GM23248 (cell line): ENCODE data around the gene NAT14. TPM values are rescaled to one million over a fixed set of nuclear protein-coding genes. Genes with fewer than 3 reads are reported as not detected.

Experiments used
- DNase-seq: peaks from one replicate; pipeline ENCODE4 v3.0.0-alpha.2; 2015
- H2AFZ ChIP-seq: fragments of 200-600 bp; sonication (generic); 2 replicates; pipeline ENCODE4 v1.6.1; 2016; ENCODE audit warnings: antibody characterized with exemption
- H3F3A ChIP-seq: fragments of 200-600 bp; sonication (generic); 2 replicates; pipeline ENCODE4 v1.6.1; 2016; ENCODE audit warnings: mild to moderate bottlenecking, antibody characterized with exemption, mixed run types; ENCODE audit not compliant: insufficient read depth
- H3K27ac ChIP-seq: fragments of 200-600 bp; sonication (generic); 2 replicates; pipeline ENCODE4 v1.5.1; 2016; ENCODE audit warnings: mild to moderate bottlenecking
- H3K27me3 ChIP-seq: fragments of 200-600 bp; sonication (generic); replicated peaks from 2 replicates; pipeline ENCODE4 v1.6.1; 2016; ENCODE audit warnings: mild to moderate bottlenecking; ENCODE audit not compliant: insufficient read depth
- H3K36me3 ChIP-seq: fragments of 200-600 bp; sonication (generic); 2 replicates; pipeline ENCODE4 v1.6.1; 2016; ENCODE audit warnings: low read depth, mild to moderate bottlenecking
- H3K4me1 ChIP-seq: fragments of 200-600 bp; sonication (generic); 2 replicates; pipeline ENCODE4 v1.6.1; 2016; ENCODE audit warnings: mild to moderate bottlenecking; ENCODE audit not compliant: insufficient read depth
- H3K4me2 ChIP-seq: fragments of 200-600 bp; sonication (generic); one replicate; pipeline ENCODE4 v1.6.1; 2016; ENCODE audit warnings: mild to moderate bottlenecking; ENCODE audit not compliant: unreplicated experiment
- H3K4me3 ChIP-seq: fragments of 200-600 bp; sonication (generic); 2 replicates; pipeline ENCODE4 v1.5.1; 2016; ENCODE audit warnings: mild to moderate bottlenecking
- H3K79me2 ChIP-seq: fragments of 200-600 bp; sonication (generic); 2 replicates; pipeline ENCODE4 v1.6.1; 2016; ENCODE audit warnings: mild to moderate bottlenecking; ENCODE audit not compliant: insufficient read depth
- H3K9ac ChIP-seq: fragments of 200-600 bp; sonication (generic); 2 replicates; pipeline ENCODE4 v1.6.1; 2016; ENCODE audit warnings: mild to moderate bottlenecking
- H3K9me2 ChIP-seq: fragments of 200-600 bp; sonication (generic); 2 replicates; pipeline ENCODE4 v1.6.1; 2016; ENCODE audit warnings: mixed run types, mild to moderate bottlenecking, moderate library complexity; ENCODE audit not compliant: insufficient read depth
- H3K9me3 ChIP-seq: fragments of 200-600 bp; sonication (generic); one replicate; pipeline ENCODE4 v1.6.1; 2017; ENCODE audit warnings: low read depth
- H4K20me1 ChIP-seq: fragments of 200-600 bp; sonication (generic); 2 replicates; pipeline ENCODE4 v1.6.0; 2016; ENCODE audit not compliant: insufficient read depth
- EZH2 ChIP-seq: fragments of 200-600 bp; sonication (generic); IDR thresholded peaks from 2 replicates; pipeline ENCODE4 v1.6.1; 2018; ENCODE audit warnings: antibody characterized with exemption, mild to moderate bottlenecking; ENCODE audit not compliant: insufficient read depth, poor library complexity, severe bottlenecking
- EZH2phosphoT487 ChIP-seq: fragments of 200-600 bp; sonication (generic); IDR thresholded peaks from 2 replicates; pipeline ENCODE4 v1.6.1; 2018; ENCODE audit warnings: antibody characterized with exemption, moderate library complexity, mild to moderate bottlenecking, low read depth; ENCODE audit not compliant: insufficient read depth
- WGBS, 2 experiments: methylation state at CpG; one replicate each; pipeline ENCODE4 v1.1.6; 2015 to 2017; ENCODE audit warnings: low lambda C conversion rate in 2 of 2, low coverage in 1 of 2; ENCODE audit errors: missing lambda C conversion rate in 2 of 2; 5-methylcytosine and 5-hydroxymethylcytosine counted together
- in situ Hi-C: fragments of 300-500 bp; cut with MboI; formaldehyde crosslinking; loops from 2 replicates; pipeline ENCODE4 v1.15.0; 2020
- polyA plus RNA-seq: library from polyadenylated mRNA; unstranded; fragments of >200 nt; fragmentation: Nextera tagmentation; extraction: Ambion mirVana; gene quantifications from 2 replicates; pipeline ENCODE4 v1.2.1, GENCODE V29; 2016
- total RNA-seq: library from RNA; depleted of rRNA; stranded (reverse); fragments of >200 nt; shearing (Covaris generic); gene quantifications from 2 replicates; pipeline ENCODE4 v1.2.3, GENCODE V29; 2014

Gene NAT14
- total and polyA plus RNA-seq, 2 experiments from 2014 or later, result 12.0 to 13.4 TPM

GRCh38 chr19:55443045-55443823 is 41.8 kb upstream of the NAT14 start, which contains the start of gene SHISA7:
TSS of gene SHISA7 (minus strand) at chr19:55443300. CDS start at chr19:55442863, 437 bp downstream.
- in situ Hi-C loops, result no loop called here
- no peaks in the 10 kb centered on the region for H3K79me2 ChIP-seq
- no peak within 1 kb of the TSS for H3K27ac ChIP-seq
- no peaks in the 10 kb centered on the region for H4K20me1 ChIP-seq
- H3K4me1 ChIP-seq, result no peaks in the 10 kb centered on the region
- peak; percentile 51 for TF ChIP-seq EZH2
- no peak for TF ChIP-seq EZH2phosphoT487
- 2 to 7% methylated on average over 19 to 43 of the region's 43 CpGs for WGBS, 2 experiments
- no peak within 1 kb of the TSS for H3K4me2 ChIP-seq
- no peaks in the 10 kb centered on the region for H3K9me3 ChIP-seq
- H2AFZ ChIP-seq, result no peak within 1 kb of the TSS
- H3K4me3 ChIP-seq, result no peak within 1 kb of the TSS
- no peaks in the 10 kb centered on the region for H3K36me3 ChIP-seq
- no peaks in the 10 kb centered on the region; the same call in 1 of the 2 replicates for H3F3A ChIP-seq
- H3K27me3 ChIP-seq, result peaks cover 39% of the 10 kb centered on the region
- H3K9ac ChIP-seq, result no peak within 1 kb of the TSS
- DNase-seq, result peak; percentile 30
- no peaks in the 10 kb centered on the region for H3K9me2 ChIP-seq

DNA sequence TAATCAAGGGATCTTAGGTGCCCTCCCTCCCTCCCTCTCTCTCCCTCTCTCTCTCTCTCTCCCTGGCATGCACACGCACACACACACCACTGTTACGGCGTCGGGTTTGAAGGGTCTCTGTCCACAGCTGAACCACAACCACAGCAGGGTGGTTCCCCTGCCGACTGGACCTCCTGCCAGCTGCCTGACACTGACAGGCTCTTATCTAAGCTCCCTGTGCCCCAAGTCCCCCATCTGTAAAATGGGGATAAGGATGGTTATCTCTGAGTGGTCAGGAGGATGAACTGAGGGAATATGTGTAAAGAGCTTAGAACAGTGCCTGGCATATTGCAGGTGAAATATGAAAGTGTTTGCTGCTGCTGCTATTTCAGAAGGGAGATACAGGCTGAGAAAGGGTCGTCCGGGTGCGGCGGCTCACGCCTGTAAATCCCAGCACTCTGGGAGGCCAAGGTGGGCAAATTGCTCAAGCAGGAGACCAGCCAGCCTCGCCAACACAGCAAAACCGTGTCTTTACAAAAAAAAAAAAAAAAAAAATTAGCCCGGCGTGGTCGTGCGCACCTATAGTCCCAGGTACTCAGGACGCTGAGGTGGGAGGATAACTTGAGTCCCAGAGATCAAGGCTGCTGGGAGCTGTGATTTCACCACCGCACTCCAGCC is 41.0 kb upstream of the NAT14 start:
- no peak for DNase-seq
- no peak overlapping the region for H3K27ac ChIP-seq
- in situ Hi-C loops, result no loop called here
- H3K4me3 ChIP-seq, result no peak overlapping the region
- TF ChIP-seq EZH2phosphoT487, result no peak
- peak; percentile 52 for TF ChIP-seq EZH2
- H3K9ac ChIP-seq, result no peak overlapping the region
- H3K9me3 ChIP-seq, result no peaks in the 10 kb centered on the region
- WGBS, 2 experiments, result 37 to 48% methylated on average over 17 to 18 of the region's 18 CpGs
- no peaks in the 10 kb centered on the region for H3K9me2 ChIP-seq
- H3K4me2 ChIP-seq, result no peak overlapping the region
- no peaks in the 10 kb centered on the region for H3K79me2 ChIP-seq
- H3K27me3 ChIP-seq, result peaks cover 39% of the 10 kb centered on the region
- H3K4me1 ChIP-seq, result no peaks in the 10 kb centered on the region
- no peaks in the 10 kb centered on the region for H3K36me3 ChIP-seq
- no peaks in the 10 kb centered on the region for H4K20me1 ChIP-seq
- no peaks in the 10 kb centered on the region; the same call in 1 of the 2 replicates for H3F3A ChIP-seq
- no peak overlapping the region for H2AFZ ChIP-seq

DNA sequence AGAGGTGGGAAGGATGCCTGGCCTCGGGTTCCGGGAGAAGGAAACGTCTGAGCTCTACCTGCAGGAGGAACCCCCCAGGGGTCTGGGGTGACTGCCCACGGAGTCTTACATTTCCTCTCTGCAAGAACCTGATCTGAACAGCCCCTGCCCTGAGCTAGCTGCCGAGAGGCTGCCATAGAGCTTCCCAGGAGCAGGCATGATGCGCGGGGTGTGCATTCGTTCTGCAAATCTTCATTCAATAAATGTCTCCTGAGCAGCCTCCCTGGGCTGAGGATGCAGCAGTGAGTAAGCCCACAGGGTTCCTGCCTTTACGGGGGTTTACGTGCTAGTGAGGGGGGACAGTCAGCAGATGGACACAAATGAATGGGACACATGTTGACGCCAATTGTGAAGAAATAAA is 40.3 kb upstream of the NAT14 start:
- Histone ChIP-seq H3K4me2 (no peak overlapping the region), H3F3A (no peaks in the 10 kb centered on the region; the same call in 1 of the 2 replicates), H3K9me2 (no peaks in the 10 kb centered on the region), H3K9me3 (no peaks in the 10 kb centered on the region), H3K27ac (no peak overlapping the region), H3K79me2 (no peaks in the 10 kb centered on the region), H3K4me1 (no peaks in the 10 kb centered on the region), H3K9ac (no peak overlapping the region), H3K36me3 (no peaks in the 10 kb centered on the region), H3K4me3 (no peak overlapping the region), H4K20me1 (no peaks in the 10 kb centered on the region), H2AFZ (no peak overlapping the region), H3K27me3 (peaks cover 42% of the 10 kb centered on the region)
- no peak for TF ChIP-seq EZH2phosphoT487
- no peak for TF ChIP-seq EZH2
- WGBS, 2 experiments, result 43 to 51% methylated on average over 11 of the region's 11 CpGs
- in situ Hi-C loops, result no loop called here
- DNase-seq, result no peak

- H3K27me3 ChIP-seq, result peaks cover 38% of the 10 kb centered on the region
Observed at GRCh38 chr19:55446060-55446459, 38.9 kb upstream of the NAT14 start.

More at GRCh38 chr19:55446060-55446459, 38.9 kb upstream of the NAT14 start:
- DNase-seq, result no peak
- no peak overlapping the region for H3K4me3 ChIP-seq
- H2AFZ ChIP-seq, result no peak overlapping the region
- H4K20me1 ChIP-seq, result no peaks in the 10 kb centered on the region
- no peaks in the 10 kb centered on the region for H3K9me2 ChIP-seq
- H3K36me3 ChIP-seq, result no peaks in the 10 kb centered on the region
- no peak overlapping the region for H3K27ac ChIP-seq
- H3F3A ChIP-seq, result no peaks in the 10 kb centered on the region; the same call in 1 of the 2 replicates
- H3K4me1 ChIP-seq, result no peaks in the 10 kb centered on the region
- no peaks in the 10 kb centered on the region for H3K79me2 ChIP-seq
- TF ChIP-seq EZH2, result no peak
- TF ChIP-seq EZH2phosphoT487, result no peak
- 61 to 63% methylated on average over 7 to 8 of the region's 8 CpGs for WGBS, 2 experiments
- no peak overlapping the region for H3K9ac ChIP-seq
- H3K4me2 ChIP-seq, result no peak overlapping the region
- in situ Hi-C loops, result no loop called here
- no peaks in the 10 kb centered on the region for H3K9me3 ChIP-seq
